K562 (cell line): Measurements from ENCODE around the gene PCSK6. TPM values are rescaled to one million over a fixed set of nuclear protein-coding genes. Genes with fewer than 3 reads are reported as not detected.

Experiments
- ATAC-seq: fragments of 200-7000 bp; cut with Tn5 transposase; 3 replicates; pipeline ENCODE4 v1.9.1; 2020; ENCODE audit warnings: moderate library complexity
- BruUV-seq: library from RNA; stranded (reverse); fragments of 400-500 nt; replicated peaks from 2 replicates; lab custom pipeline; 2021; lab: Mats Ljungman, UMichigan
- CTCF ChIA-PET: fragments of 300-600 bp; formaldehyde crosslinking; extraction: SDS; loops from one replicate; lab custom pipeline; 2021; ENCODE audit warnings: low intra/inter-chr PET ratio; lab: Yijun Ruan, JAX
- POLR2A ChIA-PET: fragments of 300-600, 350-650 bp; sonication (Branson Sonifier 250); formaldehyde crosslinking; extraction: SDS; loops from one replicate; lab custom pipeline; 2021; ENCODE audit warnings: antibody characterized with exemption, inconsistent platforms; lab: Yijun Ruan, JAX
- DNase-seq, 4 experiments: peaks; one replicate each; pipeline versions ENCODE4 v3.0.0 to v3.0.0-alpha.2; 2011 to 2018; ENCODE audit warnings: low spot score in 3 of 4, mixed read lengths in 3 of 4; ENCODE audit errors: extremely low read depth in 1 of 4
- FAIRE-seq: peaks from 2 replicates; lab custom pipeline; 2011; peaks lifted over from hg19 to GRCh38; lab: Jason Lieb, UNC
- H2AFZ ChIP-seq: 2 replicates; pipeline ENCODE4 v1.6.0; 2011; ENCODE audit warnings: low read depth, low read length, control low read depth, inconsistent platforms
- H3K27ac ChIP-seq: fragments of 200-600 bp; 3 replicates; pipeline ENCODE4 v1.8.0; 2011; ENCODE audit warnings: low read depth, mild to moderate bottlenecking, control low read depth, inconsistent platforms, low read length, moderate library complexity, mixed read lengths; ENCODE audit errors: extremely low read depth
- H3K27me3 ChIP-seq, 2 experiments: fragments of 300-600 bp in 1 of 2; 2 replicates in 1 of 2; 3 replicates in 1 of 2; pipeline versions ENCODE4 v1.6.0 to v1.8.0; 2011; ENCODE audit warnings: inconsistent platforms in 2 of 2, low read length in 2 of 2, mild to moderate bottlenecking in 1 of 2, mixed read lengths in 1 of 2, moderate library complexity in 1 of 2; ENCODE audit not compliant: control insufficient read depth in 2 of 2, insufficient read depth in 2 of 2
- H3K36me3 ChIP-seq: fragments of 300-600 bp; 3 replicates; pipeline ENCODE4 v1.8.0; 2011; ENCODE audit warnings: mild to moderate bottlenecking, low read length, inconsistent platforms; ENCODE audit not compliant: control insufficient read depth, insufficient read depth
- H3K4me1 ChIP-seq, 2 experiments: fragments of 200-600 bp in 1 of 2; replicated peaks in 1 of 2; 2 replicates in 1 of 2; 3 replicates in 1 of 2; pipeline versions ENCODE4 v1.5.1 to v1.8.0; 2011; ENCODE audit warnings: inconsistent platforms in 2 of 2, low read length in 2 of 2, mild to moderate bottlenecking in 1 of 2, mixed read lengths in 1 of 2, moderate library complexity in 1 of 2; ENCODE audit not compliant: control insufficient read depth in 2 of 2, insufficient read depth in 2 of 2
- H3K4me2 ChIP-seq: 2 replicates; pipeline ENCODE4 v1.6.1; 2011; ENCODE audit warnings: low read length, control low read depth, inconsistent platforms, mixed read lengths; ENCODE audit not compliant: insufficient read depth
- H3K4me3 ChIP-seq: fragments of 200-600 bp; sonication (generic), shearing (Covaris generic); 2 replicates; pipeline ENCODE4 v1.5.1; 2016; ENCODE audit warnings: control low read depth, inconsistent platforms
- H3K79me2 ChIP-seq: fragments of 200-600 bp; 3 replicates; pipeline ENCODE4 v1.8.0; 2011; ENCODE audit warnings: low read length, inconsistent platforms; ENCODE audit not compliant: control insufficient read depth, insufficient read depth
- H3K9ac ChIP-seq, 2 experiments: 2 replicates each; pipeline versions ENCODE4 v1.6.0 to v1.6.1; 2011; ENCODE audit warnings: low read depth in 2 of 2, low read length in 2 of 2, control low read depth in 1 of 2, inconsistent platforms in 1 of 2, mild to moderate bottlenecking in 1 of 2, mixed read lengths in 1 of 2; ENCODE audit not compliant: insufficient read depth in 1 of 2
- H3K9me1 ChIP-seq: one replicate; pipeline ENCODE4 v1.6.0; 2011; ENCODE audit warnings: inconsistent platforms, mild to moderate bottlenecking, low read length, moderate library complexity; ENCODE audit not compliant: control insufficient read depth, insufficient read depth
- H3K9me3 ChIP-seq: replicated peaks from 2 replicates; pipeline ENCODE4 v1.5.1; 2011; ENCODE audit warnings: low read depth, low read length, inconsistent platforms; ENCODE audit not compliant: control insufficient read depth, insufficient read depth
- H4K20me1 ChIP-seq: replicated peaks from 2 replicates; pipeline ENCODE4 v1.6.1; 2011; ENCODE audit warnings: low read length, inconsistent platforms, mixed read lengths; ENCODE audit not compliant: control insufficient read depth, insufficient read depth
- ARID4B ChIP-seq: sonication (generic); formaldehyde crosslinking; IDR thresholded peaks from 2 replicates; pipeline ENCODE4 v1.8.0; 2022; ENCODE audit warnings: mild to moderate bottlenecking, missing genetic modification reagents
- GTF3C2 ChIP-seq: IDR thresholded peaks from 3 replicates; pipeline ENCODE4 v1.6.1; 2011; ENCODE audit warnings: borderline replicate concordance, mild to moderate bottlenecking, moderate library complexity; ENCODE audit not compliant: insufficient read length; ENCODE audit errors: extremely low read depth
- NUFIP1 ChIP-seq: fragments of 450-650 bp; IDR thresholded peaks from 2 replicates; pipeline ENCODE4 v1.6.1; 2018; ENCODE audit not compliant: partially characterized antibody
- OTX1 ChIP-seq: fragments of 450-650 bp; formaldehyde crosslinking; IDR thresholded peaks from 2 replicates; pipeline ENCODE4 v1.4.0; 2022; ENCODE audit warnings: mild to moderate bottlenecking
- PREB ChIP-seq: sonication (generic); formaldehyde crosslinking; IDR thresholded peaks from 2 replicates; pipeline ENCODE4 v1.8.1; 2023; ENCODE audit warnings: mild to moderate bottlenecking, missing genetic modification reagents
- STAT5A ChIP-seq: IDR thresholded peaks from 2 replicates; pipeline ENCODE4 v1.6.1; 2012; ENCODE audit warnings: low read length, inconsistent platforms, borderline replicate concordance
- ZNF134 ChIP-seq: fragments of 250-450 bp; sonication (Bioruptor Pico); conservative IDR thresholded peaks from 2 replicates; pipeline ENCODE4 v1.4.0; 2020
- ZNF395 ChIP-seq: fragments of 200-800 bp; sonication (Bioruptor generic); IDR thresholded peaks from 2 replicates; pipeline ENCODE4 v1.6.1; 2017; ENCODE audit warnings: missing genetic modification characterization, missing compliant biosample characterization
- ZNF436 ChIP-seq: fragments of 250-450, 450-650 bp; sonication (Bioruptor Pico); formaldehyde crosslinking; IDR thresholded peaks from 2 replicates; pipeline ENCODE4 v1.7.0; 2020; ENCODE audit warnings: mild to moderate bottlenecking
- ZNF57 ChIP-seq: fragments of 450-650 bp; formaldehyde crosslinking; IDR thresholded peaks from 2 replicates; pipeline ENCODE4 v1.4.0; 2020; ENCODE audit warnings: mild to moderate bottlenecking, moderate library complexity
- ZNF668 ChIP-seq: fragments of 250-450 bp; sonication (Bioruptor Pico); IDR thresholded peaks from 2 replicates; pipeline ENCODE4 v1.8.0; 2022; ENCODE audit warnings: mild to moderate bottlenecking, inconsistent platforms
- WGBS: fragments of 100-300 bp; shearing (Covaris generic); methylation state at CpG from one replicate; pipeline ENCODE4 v1.1.6; 2016; ENCODE audit warnings: low coverage, mixed read lengths; ENCODE audit not compliant: insufficient coverage; ENCODE audit errors: missing lambda C conversion rate; 5-methylcytosine and 5-hydroxymethylcytosine counted together
- in situ Hi-C: fragments of 300-500 bp; cut with MboI; formaldehyde crosslinking; loops from 4 replicates; pipeline ENCODE4 v1.15.0; 2018; ENCODE audit warnings: inconsistent platforms, mixed read lengths
- intact Hi-C: fragments of 100-400 bp; cut with micrococcal nuclease; formaldehyde crosslinking; loops from 2 replicates; pipeline ENCODE4 v1.14.2; 2022
- polyA plus RNA-seq, 8 experiments: library from polyadenylated mRNA; depleted of rRNA in 4 of 8; stranded (reverse) in 5 of 8; unstranded in 3 of 8; fragments of >200 nt; fragmentation: Nextera tagmentation in 2 of 8; fragmentation: Illumina TruSeq in 1 of 8; extraction: Ambion mirVana in 2 of 8; extraction: Trizol in 1 of 8; gene quantifications; 2 replicates each; pipeline versions ENCODE4 v1.2.1 to v1.2.3, GENCODE V29; 2011 to 2014; ENCODE audit warnings: inconsistent platforms in 1 of 8, missing spikeins in 1 of 8
- total RNA-seq, 7 experiments: library from RNA; depleted of rRNA in 6 of 7; stranded (reverse); fragments of >200 nt in 6 of 7; fragmentation: Illumina TruSeq in 2 of 7; extraction: Trizol in 2 of 7; gene quantifications; 2 replicates each; pipeline versions ENCODE4 v1.2.1 to v1.2.3, GENCODE V29; 2011 to 2021; ENCODE audit warnings: low replicate concordance in 1 of 7

PCSK6 gene
- total and polyA plus RNA-seq, 9 of the 15 experiments (the other 6 are each of a cell fraction or from before 2014, with no cell fraction given) = 2.2 to 32.6 (median 14.5) TPM

- TF ChIP-seq GTF3C2 = no peak
- TF ChIP-seq, all 486 proteins: peak for 0
These were observed 88.2 kb downstream of the PCSK6 start (continued) for GRCh38 chr15:101401286-101401685.

GRCh38 chr15:101399431-101399830, 90.1 kb downstream of the PCSK6 start:
- WGBS = 45% methylated on average over 6 of the region's 6 CpGs
- intact Hi-C loops = no loop called here
- TF ChIP-seq ZNF436 (CRISPR knock-in tag) = no peak
- TF ChIP-seq STAT5A = no peak
- TF ChIP-seq PREB (CRISPR knock-in tag) = no peak
- TF ChIP-seq ZNF134 (CRISPR knock-in tag) = no peak
- no peak for TF ChIP-seq NUFIP1
- no peak for TF ChIP-seq ZNF395 (CRISPR knock-in tag)
- TF ChIP-seq ZNF668 = no peak
- TF ChIP-seq ZNF57 = no peak
- TF ChIP-seq OTX1 (CRISPR knock-in tag) = no peak
- no peak for TF ChIP-seq ARID4B (CRISPR knock-in tag)

More at GRCh38 chr15:101399431-101399830, 90.1 kb downstream of the PCSK6 start:
- ChIA-PET CTCF (no interaction called here), POLR2A (no interaction called here)
- no peak overlapping the region for H3K9ac ChIP-seq
- H3K79me2 ChIP-seq = no peaks in the 10 kb centered on the region
- peaks cover 0 to 27% of the 10 kb centered on the region in 2 experiments; a peak in 2 of 5 replicates for H3K27me3 ChIP-seq
- in situ Hi-C loops = no loop called here
- H4K20me1 ChIP-seq = no peaks in the 10 kb centered on the region; the same call in 1 of the 2 replicates
- BruUV-seq = no TSS peak
- no peaks in the 10 kb centered on the region for H3K9me3 ChIP-seq
- H2AFZ ChIP-seq = no peak overlapping the region
- H3K9me1 ChIP-seq = peaks cover 3% of the 10 kb centered on the region
- peaks cover 0 to 6% of the 10 kb centered on the region in 2 experiments; a peak in 1 of 5 replicates for H3K4me1 ChIP-seq
- H3K36me3 ChIP-seq = peaks cover 11% of the 10 kb centered on the region; the same call in 2 of the 3 replicates
- FAIRE-seq = no peak
- no peak overlapping the region for H3K4me2 ChIP-seq
- no peak for DNase-seq
- H3K27ac ChIP-seq = no peak overlapping the region
- ATAC-seq = no peak
- H3K4me3 ChIP-seq = no peak overlapping the region
